Measurements from ENCODE around the gene TMEM108. TPM values are rescaled to one million over a fixed set of nuclear protein-coding genes. Genes with fewer than 3 reads are reported as not detected.
A peak's percentile ranks its signal among the peaks of the same experiment; 100 is the strongest.

The TMEM108 gene
- total and polyA plus RNA-seq, 2 of the 4 experiments (the other 2 are of a cell fraction): 0.18 to 2.2 TPM

- peaks cover 12% of the 10 kb centered on the region for H3K9me1 ChIP-seq (ENCODE audit: insufficient read depth, low read length)
- H3K79me1 ChIP-seq (ENCODE audit: low read depth in 1 of 2, low read length in 2 of 2): no peaks in the 10 kb centered on the region
- DNase-seq (no peak), ATAC-seq (ENCODE audit: low read depth) (no peak)
- H3K9me3 ChIP-seq (ENCODE audit: control insufficient read depth, insufficient read depth, low read length): no peaks in the 10 kb centered on the region
- no peak overlapping the region for H3K9ac ChIP-seq (ENCODE audit: low read depth, low read length)
- H3K4me3 ChIP-seq (ENCODE audit: insufficient read depth, low read depth, low read length): no peak overlapping the region
- no peak overlapping the region for H4K91ac ChIP-seq (ENCODE audit: insufficient read depth, low read depth, low read length)
- H3K4me1 ChIP-seq (ENCODE audit: control insufficient read depth, insufficient read depth, low read length): peaks cover 8% of the 10 kb centered on the region; the same call in 1 of the 2 replicates
- no peaks in the 10 kb centered on the region for H3K36me3 ChIP-seq (ENCODE audit: control insufficient read depth, insufficient read depth, low read length)
- H4K5ac ChIP-seq (ENCODE audit: low read depth, low read length): no peak overlapping the region; the same call in 1 of the 2 replicates
- H3K23ac ChIP-seq (ENCODE audit: low read depth, low read length): no peak overlapping the region
- WGBS, 2 experiments (ENCODE audit: extremely low coverage in 2 of 2, insufficient read length in 1 of 2): no CpG with 5 or more reads among the region's 1 CpG
- intact Hi-C loops (cut with micrococcal nuclease) (no loop called here), dilution Hi-C loops (cut with HindIII; ENCODE audit: low sequenced_read_pairs, unreplicated experiment) (no loop called here), in situ Hi-C loops (cut with MboI; ENCODE audit: low sequenced_read_pairs) (loop anchor here (25.0 kb wide), 1 partner anchor 843 kb away; no protein-coding TSS in a partner anchor)
- no peak overlapping the region for H3K27ac ChIP-seq (ENCODE audit: insufficient read depth, low read length)
- H3K56ac ChIP-seq (ENCODE audit: extremely low read depth, insufficient read depth, low read length): no peak overlapping the region
- no peaks in the 10 kb centered on the region for H4K20me1 ChIP-seq (ENCODE audit: insufficient read depth, low read length)
- H2BK120ac ChIP-seq (ENCODE audit: low read depth, low read length): no peak overlapping the region
- no peak overlapping the region for H2AK9ac ChIP-seq (replicated peaks; ENCODE audit: low read depth, low read length, poor library complexity)
- no peak for TF ChIP-seq BHLHE40 (IDR thresholded peaks at IDR 0.05; ENCODE audit: low read depth, low read length)
- no peak for TF ChIP-seq RAD21 (IDR thresholded peaks at IDR 0.05; ENCODE audit: low read length)
- TF ChIP-seq RCOR1 (IDR thresholded peaks at IDR 0.05; ENCODE audit: insufficient replicate concordance, low read length): no peak
- no peak for TF ChIP-seq RFX5 (IDR thresholded peaks at IDR 0.05; ENCODE audit: low read depth, low read length)
- TF ChIP-seq MAZ (IDR thresholded peaks at IDR 0.05; ENCODE audit: borderline replicate concordance, low read depth, low read length): no peak
- no peak for TF ChIP-seq NFE2L2 (IDR thresholded peaks at IDR 0.05; ENCODE audit: low read depth, low read length)
- TF ChIP-seq ELK1 (IDR thresholded peaks at IDR 0.05; ENCODE audit: borderline replicate concordance, low read depth, low read length): no peak
- no peak for TF ChIP-seq POLR2A (IDR thresholded peaks at IDR 0.05; ENCODE audit: low read depth, low read length)
- no peak for TF ChIP-seq SMC3 (IDR thresholded peaks at IDR 0.05; ENCODE audit: low read depth, low read length)
- no peak for TF ChIP-seq CTCF (conservative IDR thresholded peaks at IDR 0.05; ENCODE audit: low read depth, low read length)
- no peak for TF ChIP-seq FOS (IDR thresholded peaks at IDR 0.05; ENCODE audit: low read depth, low read length)
- TF ChIP-seq CHD1 (IDR thresholded peaks at IDR 0.05; ENCODE audit: low read depth, low read length): no peak
- TF ChIP-seq MXI1 (IDR thresholded peaks at IDR 0.05; ENCODE audit: borderline replicate concordance, low read depth, low read length): no peak
- TF ChIP-seq USF2 (IDR thresholded peaks at IDR 0.05; ENCODE audit: low read depth, low read length): no peak
- no peak for TF ChIP-seq MAFK (IDR thresholded peaks at IDR 0.05; ENCODE audit: low read depth, low read length)
- no peak for TF ChIP-seq CEBPB (IDR thresholded peaks at IDR 0.05; ENCODE audit: low read depth, low read length)
- H3K27me3 ChIP-seq (ENCODE audit: control insufficient read depth, insufficient read depth, low read length): no peaks in the 10 kb centered on the region
- H2BK15ac ChIP-seq (ENCODE audit: low read depth, low read length): peak overlapping the region; percentile 11; the same call in 1 of the 3 replicates
- no peak overlapping the region for H2BK20ac ChIP-seq (ENCODE audit: low read depth, low read length)
- H3K4ac ChIP-seq (ENCODE audit: low read depth, low read length): no peak overlapping the region
- no peak overlapping the region for H4K8ac ChIP-seq (ENCODE audit: low read depth in 2 of 2, low read length in 2 of 2)
- CTCF ChIA-PET: no interaction called here
- POLR2A ChIA-PET (ENCODE audit: unreplicated experiment): no interaction called here
- no peak overlapping the region for H3K4me2 ChIP-seq (ENCODE audit: low read depth, low read length)
- H3K14ac ChIP-seq (replicated peaks; ENCODE audit: low read depth, low read length): no peak overlapping the region
- no peak overlapping the region for H2AFZ ChIP-seq (replicated peaks; ENCODE audit: low read length, poor library complexity)
- BruUV-seq (replicated peaks): no TSS peak
- no peak overlapping the region for H2AK5ac ChIP-seq (ENCODE audit: low read depth, low read length)
- no peak overlapping the region for H2BK5ac ChIP-seq (ENCODE audit: low read depth, low read length, poor library complexity, severe bottlenecking)
- no peak overlapping the region for H3K18ac ChIP-seq (ENCODE audit: low read depth, low read length)
These were observed 242.4 kb downstream of the TMEM108 start for GRCh38 chr3:133280586-133280985.
